ENCODE measurements around the gene SETD5. TPM values are rescaled to one million over a fixed set of nuclear protein-coding genes. Genes with fewer than 3 reads are reported as not detected.

SETD5 gene
- total RNA-seq (2022; extraction: Qiagen RNA extraction), result 40.2 to 50.8 TPM (median 42.2 TPM) in 5 replicates

GRCh38 chr3:9397332-9397905, at the start of gene SETD5:
TSS of gene SETD5 (plus strand) at chr3:9397615. CDS start at chr3:9428939, 31,324 bp downstream.

DNA sequence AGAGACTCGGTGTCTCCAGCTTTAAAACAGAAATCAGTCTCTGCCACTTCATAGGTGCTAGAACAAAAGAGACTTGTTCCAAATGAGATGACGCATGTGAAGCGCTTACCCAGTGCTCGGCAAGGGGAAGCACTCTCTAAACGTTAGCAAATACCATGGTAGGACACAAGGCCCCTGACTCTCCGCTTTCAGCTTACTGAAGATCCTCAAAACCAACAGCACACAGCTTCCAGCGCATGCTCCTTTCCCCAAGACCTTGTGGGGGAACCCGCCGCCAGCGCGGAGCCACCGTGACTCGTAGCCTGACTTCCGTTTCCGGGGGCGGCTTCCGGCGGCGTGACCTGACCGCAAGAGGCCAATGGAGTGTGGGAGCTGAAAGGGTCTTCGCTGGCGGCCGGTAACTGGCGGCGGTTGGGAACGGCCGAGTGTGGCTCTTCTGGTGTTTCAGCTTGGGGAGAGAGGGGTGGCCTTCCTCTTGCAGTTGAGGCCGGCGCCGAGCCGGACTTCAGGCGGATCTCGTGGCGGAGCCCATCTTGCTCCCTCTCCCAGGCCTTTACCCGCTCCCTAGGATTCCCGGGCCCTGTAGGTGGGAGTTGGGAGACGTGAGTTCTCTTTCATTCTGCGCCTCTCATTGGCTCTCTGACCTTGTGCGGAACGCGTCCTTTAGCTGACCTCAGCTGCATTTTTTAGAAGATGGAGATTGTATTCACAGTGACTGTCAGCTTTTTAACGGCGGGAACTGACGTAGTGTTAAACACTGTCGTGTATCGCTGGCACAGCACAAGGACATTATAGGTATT, 34.5 kb upstream of the SETD5 start, which contains the start of gene THUMPD3:
Gene THUMPD3, plus strand, starts transcription at position 324 of the 800 bp plus-strand sequence. CDS start 2,015 bp downstream, outside the sequence.

Other genes with a start within 250 kb of the SETD5 start
- 0.65 to 1.4 TPM (median 0.92 TPM) in 5 replicates for gene SRGAP3, start 148.0 kb upstream of the SETD5 start, total RNA-seq (2022; extraction: Qiagen RNA extraction)
- 50.0 to 56.6 TPM (median 51.0 TPM) in 5 replicates for gene THUMPD3, start 34.6 kb upstream of the SETD5 start, total RNA-seq (2022; extraction: Qiagen RNA extraction)
- gene LHFPL4, start 156.2 kb downstream of the SETD5 start, total RNA-seq (2022; extraction: Qiagen RNA extraction), result 0.07 to 0.15 TPM (median 0.10 TPM) in 5 replicates